ENCODE data around the gene RAP2A. TPM values are rescaled to one million over a fixed set of nuclear protein-coding genes. Genes with fewer than 3 reads are reported as not detected.

The RAP2A gene
- total RNA-seq, 1 donor from 2014 or later, result 19.6 TPM

- Histone ChIP-seq H3K36me3 (no peaks in the 10 kb centered on the region), H3K4me3 (no peak overlapping the region), H3K4me1 (no peaks in the 10 kb centered on the region), H3K27ac (no peak overlapping the region), H3K27me3 (no peaks in the 10 kb centered on the region), H3K9me3 (no peaks in the 10 kb centered on the region)
- DNase-seq (ENCODE audit: extremely low spot score in 2 of 2), result no peak
- intact Hi-C loops (cut with DNase I), result no loop called here
- TF ChIP-seq POLR2AphosphoS5 (IDR thresholded peaks at IDR 0.05; ENCODE audit: insufficient read depth in 1 of 2, low read depth in 1 of 2), result no peak
- TF ChIP-seq POLR2A (IDR thresholded peaks at IDR 0.05), result no peak
- TF ChIP-seq CTCF (IDR thresholded peaks at IDR 0.05), result no peak
Observed at GRCh38 chr13:97490702-97491307, 56.8 kb downstream of the RAP2A start.

- Histone ChIP-seq H3K4me3 (no peak overlapping the region), H3K27me3 (no peaks in the 10 kb centered on the region), H3K27ac (no peak overlapping the region), H3K9me3 (no peaks in the 10 kb centered on the region), H3K36me3 (no peaks in the 10 kb centered on the region), H3K4me1 (no peaks in the 10 kb centered on the region)
- intact Hi-C loops (cut with DNase I), result no loop called here
- TF ChIP-seq CTCF (IDR thresholded peaks at IDR 0.05) (no peak), POLR2A (IDR thresholded peaks at IDR 0.05) (no peak), POLR2AphosphoS5 (IDR thresholded peaks at IDR 0.05; ENCODE audit: insufficient read depth in 1 of 2, low read depth in 1 of 2) (no peak)
- no peak for DNase-seq (ENCODE audit: extremely low spot score in 2 of 2)
Observed at GRCh38 chr13:97491452-97491851, 57.5 kb downstream of the RAP2A start.

- DNase-seq (ENCODE audit: extremely low spot score in 2 of 2), result no peak
- no peaks in the 10 kb centered on the region for H3K27me3 ChIP-seq
- TF ChIP-seq POLR2A (IDR thresholded peaks at IDR 0.05), result no peak
- no peak for TF ChIP-seq CTCF (IDR thresholded peaks at IDR 0.05)
- no peak for TF ChIP-seq POLR2AphosphoS5 (IDR thresholded peaks at IDR 0.05; ENCODE audit: insufficient read depth in 1 of 2, low read depth in 1 of 2)
- no peaks in the 10 kb centered on the region for H3K36me3 ChIP-seq
- H3K9me3 ChIP-seq, result no peaks in the 10 kb centered on the region
- intact Hi-C loops (cut with DNase I), result no loop called here
- no peak overlapping the region for H3K27ac ChIP-seq
- no peaks in the 10 kb centered on the region for H3K4me1 ChIP-seq
- no peak overlapping the region for H3K4me3 ChIP-seq
Observed at GRCh38 chr13:97492257-97492656, 58.3 kb downstream of the RAP2A start.

- H3K36me3 ChIP-seq, result no peaks in the 10 kb centered on the region
- intact Hi-C loops (cut with DNase I), result no loop called here
- no peak for DNase-seq (ENCODE audit: extremely low spot score in 2 of 2)
- no peak for TF ChIP-seq POLR2A (IDR thresholded peaks at IDR 0.05)
- no peak for TF ChIP-seq CTCF (IDR thresholded peaks at IDR 0.05)
- no peak for TF ChIP-seq POLR2AphosphoS5 (IDR thresholded peaks at IDR 0.05; ENCODE audit: insufficient read depth in 1 of 2, low read depth in 1 of 2)
- H3K27me3 ChIP-seq, result no peaks in the 10 kb centered on the region
- no peaks in the 10 kb centered on the region for H3K9me3 ChIP-seq
- H3K27ac ChIP-seq, result no peak overlapping the region
- H3K4me3 ChIP-seq, result no peak overlapping the region
- no peaks in the 10 kb centered on the region for H3K4me1 ChIP-seq
Observed at GRCh38 chr13:97492684-97493371, 58.9 kb downstream of the RAP2A start.

- DNase-seq (ENCODE audit: extremely low spot score in 2 of 2), result no peak
- Histone ChIP-seq H3K4me3 (no peak overlapping the region), H3K27me3 (no peaks in the 10 kb centered on the region), H3K27ac (no peak overlapping the region), H3K4me1 (no peaks in the 10 kb centered on the region), H3K9me3 (no peaks in the 10 kb centered on the region), H3K36me3 (no peaks in the 10 kb centered on the region)
- intact Hi-C loops (cut with DNase I), result no loop called here
- TF ChIP-seq POLR2A (IDR thresholded peaks at IDR 0.05) (no peak), POLR2AphosphoS5 (IDR thresholded peaks at IDR 0.05; ENCODE audit: insufficient read depth in 1 of 2, low read depth in 1 of 2) (no peak), CTCF (IDR thresholded peaks at IDR 0.05) (no peak)
Observed at GRCh38 chr13:97493456-97493855, 59.5 kb downstream of the RAP2A start.
